ENCODE results near the gene YIF1A. TPM values are rescaled to one million over a fixed set of nuclear protein-coding genes. Genes with fewer than 3 reads are reported as not detected.
"Not testable (repeated sequence)": the region's sequence is repeated elsewhere in the genome, so short reads cannot be mapped to it uniquely, and the experiment has no call there.

YIF1A gene
- total and polyA plus RNA-seq, 8 donors: 39.7 to 112 (median 56.6) TPM

DNA sequence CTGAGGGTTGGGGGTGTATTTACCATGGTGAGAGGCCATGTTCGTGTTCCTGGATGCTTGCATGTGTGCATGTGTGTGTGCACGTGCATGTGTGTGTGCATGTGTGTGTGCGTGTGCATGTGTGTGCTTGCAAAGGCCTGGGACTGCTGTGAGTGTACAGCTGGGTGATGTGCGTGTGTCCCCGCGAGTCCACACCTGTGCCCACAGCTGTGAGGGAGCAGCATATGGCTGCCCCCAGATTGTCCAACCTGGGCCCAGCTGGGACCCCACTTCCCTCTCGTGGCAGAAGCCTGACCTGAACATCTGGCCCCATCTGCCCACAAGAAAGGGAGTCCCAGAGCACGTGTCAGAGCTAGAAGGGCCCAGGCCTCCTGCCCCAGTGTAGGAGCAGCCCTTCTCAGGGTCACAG, 36.3 kb upstream of the YIF1A start:
- FAIRE-seq (no peak), DNase-seq (no peak), ATAC-seq (no peak)
- TF ChIP-seq, protein P1, sequence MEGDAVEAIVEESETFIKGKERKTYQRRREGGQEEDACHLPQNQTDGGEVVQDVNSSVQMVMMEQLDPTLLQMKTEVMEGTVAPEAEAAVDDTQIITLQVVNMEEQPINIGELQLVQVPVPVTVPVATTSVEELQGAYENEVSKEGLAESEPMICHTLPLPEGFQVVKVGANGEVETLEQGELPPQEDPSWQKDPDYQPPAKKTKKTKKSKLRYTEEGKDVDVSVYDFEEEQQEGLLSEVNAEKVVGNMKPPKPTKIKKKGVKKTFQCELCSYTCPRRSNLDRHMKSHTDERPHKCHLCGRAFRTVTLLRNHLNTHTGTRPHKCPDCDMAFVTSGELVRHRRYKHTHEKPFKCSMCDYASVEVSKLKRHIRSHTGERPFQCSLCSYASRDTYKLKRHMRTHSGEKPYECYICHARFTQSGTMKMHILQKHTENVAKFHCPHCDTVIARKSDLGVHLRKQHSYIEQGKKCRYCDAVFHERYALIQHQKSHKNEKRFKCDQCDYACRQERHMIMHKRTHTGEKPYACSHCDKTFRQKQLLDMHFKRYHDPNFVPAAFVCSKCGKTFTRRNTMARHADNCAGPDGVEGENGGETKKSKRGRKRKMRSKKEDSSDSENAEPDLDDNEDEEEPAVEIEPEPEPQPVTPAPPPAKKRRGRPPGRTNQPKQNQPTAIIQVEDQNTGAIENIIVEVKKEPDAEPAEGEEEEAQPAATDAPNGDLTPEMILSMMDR (IDR thresholded peaks at IDR 0.05): no peak
- Histone ChIP-seq H3K27ac (no peak overlapping the region), H3K9me3 (no peaks in the 10 kb centered on the region), H3K36me3 (no peaks in the 10 kb centered on the region), H3K4me3 (no peak overlapping the region), H3K27me3 (no peaks in the 10 kb centered on the region), H3K4me1 (no peaks in the 10 kb centered on the region)
- WGBS, 2 donors: 75 to 86% methylated on average over 8 of the region's 8 CpGs
- intact Hi-C loops (cut with DNase I): no loop called here

DNA sequence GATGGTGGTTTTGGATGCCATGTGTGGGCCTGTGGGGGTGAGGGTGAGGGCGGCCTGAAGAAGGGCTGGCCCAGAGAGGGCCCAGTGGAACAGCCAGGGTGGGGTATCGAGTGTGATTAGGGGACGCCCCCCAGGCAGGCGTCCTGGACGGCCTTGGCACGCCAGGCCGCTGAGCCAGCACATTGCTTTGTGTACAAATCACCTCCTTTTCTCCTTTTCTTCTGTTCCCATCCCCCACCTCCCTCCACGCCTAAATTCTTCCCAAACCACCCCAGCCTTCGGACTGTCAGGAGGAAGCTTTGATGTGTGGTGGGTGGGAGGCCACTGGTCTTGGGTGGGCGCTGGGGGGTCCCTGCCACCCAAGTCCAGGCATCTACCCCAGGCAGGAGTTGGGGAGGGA, 35.7 kb upstream of the YIF1A start:
- Histone ChIP-seq H3K27me3 (no peaks in the 10 kb centered on the region), H3K4me1 (no peaks in the 10 kb centered on the region), H3K27ac (no peak overlapping the region), H3K4me3 (no peak overlapping the region), H3K36me3 (no peaks in the 10 kb centered on the region), H3K9me3 (no peaks in the 10 kb centered on the region)
- intact Hi-C loops (cut with DNase I): no loop called here
- no peak for FAIRE-seq
- TF ChIP-seq, protein P1 (IDR thresholded peaks at IDR 0.05): no peak
- ATAC-seq: no peak
- DNase-seq: no peak
- WGBS, 2 donors: 61 to 65% methylated on average over 10 of the region's 10 CpGs

DNA sequence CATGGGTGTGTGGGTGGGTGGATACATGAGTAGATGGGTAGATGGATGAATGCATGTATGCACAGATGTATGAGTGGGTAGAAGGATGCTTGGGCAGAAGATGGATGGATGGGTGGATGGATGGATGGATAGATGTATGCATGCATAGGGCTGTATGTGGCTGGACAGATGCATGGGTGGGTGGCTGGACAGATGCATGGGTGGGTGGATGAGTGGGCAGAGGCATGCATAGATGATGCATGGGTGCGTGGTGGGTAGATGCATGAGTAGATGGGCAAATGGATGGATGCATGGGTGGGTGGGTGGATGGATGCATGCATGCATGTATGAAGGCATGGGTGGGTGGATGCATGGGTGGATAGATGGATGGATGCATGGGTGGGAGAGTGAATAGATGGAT, 34.7 kb upstream of the YIF1A start:
- TF ChIP-seq, protein P1 (IDR thresholded peaks at IDR 0.05): no peak
- DNase-seq (peak in 1 of 6 donors; percentile 10), ATAC-seq (no peak), FAIRE-seq (no peak)
- Histone ChIP-seq H3K27ac (no peak overlapping the region), H3K27me3 (no peaks in the 10 kb centered on the region), H3K36me3 (no peaks in the 10 kb centered on the region), H3K9me3 (no peaks in the 10 kb centered on the region), H3K4me3 (no peak overlapping the region), H3K4me1 (no peaks in the 10 kb centered on the region)
- 87 to 96% methylated on average over 1 of the region's 1 CpG for WGBS, 2 donors
- intact Hi-C loops (cut with DNase I): no loop called here

DNA sequence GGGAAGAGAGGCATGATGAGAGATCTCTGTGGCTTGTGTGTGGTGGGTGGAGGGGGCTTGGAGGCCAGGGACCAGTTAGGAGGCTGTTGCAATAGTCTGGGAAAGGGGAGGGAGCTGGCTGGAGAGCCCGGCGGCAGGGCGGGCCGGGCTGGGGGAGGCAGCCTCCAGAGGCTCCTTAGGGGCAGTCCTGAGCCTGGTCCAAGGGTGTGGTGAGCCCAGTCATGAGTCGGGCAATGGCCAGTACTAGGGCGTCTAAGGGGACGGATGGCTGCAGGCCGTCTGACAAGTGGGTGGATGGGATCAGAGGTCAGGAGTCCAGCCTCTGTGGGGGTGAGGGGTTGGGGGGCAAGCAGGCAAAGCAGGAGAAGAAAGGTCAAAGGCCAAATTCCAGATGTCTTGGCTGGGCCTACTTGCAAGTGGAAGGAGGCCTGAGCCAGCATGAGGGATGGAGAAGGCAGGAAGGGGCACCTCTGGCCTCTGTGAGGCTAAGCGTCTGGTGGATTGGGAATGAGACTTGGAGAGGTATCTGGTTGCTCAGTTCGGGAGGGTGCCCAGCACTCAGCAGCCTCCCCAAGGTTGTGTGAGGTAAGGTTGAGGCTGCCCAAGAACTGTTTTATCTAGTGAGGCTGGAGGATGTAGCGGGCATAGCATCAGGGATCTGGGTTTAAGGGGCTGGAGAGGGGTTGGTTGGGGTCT, 33.9 kb upstream of the YIF1A start:
- H3K4me3 ChIP-seq: no peak overlapping the region
- intact Hi-C loops (cut with DNase I): no loop called here
- FAIRE-seq (no peak), DNase-seq (peak in 2 of 6 donors; percentile 35 to 37), ATAC-seq (peak in 3 of 4 donors; percentile 26 to 54 (median 35))
- TF ChIP-seq, protein P1 (IDR thresholded peaks at IDR 0.05): no peak
- H3K27me3 ChIP-seq: no peaks in the 10 kb centered on the region
- no peaks in the 10 kb centered on the region for H3K9me3 ChIP-seq
- 82 to 84% methylated on average over 8 to 11 of the region's 11 CpGs for WGBS, 2 donors
- no peaks in the 10 kb centered on the region for H3K36me3 ChIP-seq
- no peaks in the 10 kb centered on the region for H3K4me1 ChIP-seq
- no peak overlapping the region for H3K27ac ChIP-seq

DNA sequence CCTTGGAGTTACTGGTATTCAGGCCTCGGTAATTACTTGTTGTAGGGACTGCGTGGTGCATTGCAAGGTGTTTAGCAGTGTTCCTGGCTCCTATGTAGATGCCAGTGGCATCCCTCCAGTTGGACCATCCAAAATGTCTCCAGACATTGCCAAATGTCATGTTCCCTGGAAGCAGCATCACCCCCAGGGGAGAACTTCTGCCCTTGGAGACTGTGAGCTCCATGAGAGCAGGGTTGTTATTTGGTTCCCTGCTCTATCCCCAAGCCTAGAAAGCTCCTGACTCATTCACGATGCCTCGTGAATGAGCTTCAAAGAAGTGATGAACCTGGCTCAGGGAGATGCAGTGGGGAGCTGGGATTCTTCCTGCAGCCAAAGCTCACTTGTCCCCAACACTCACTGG, 32.7 kb upstream of the YIF1A start:
- intact Hi-C loops (cut with DNase I): no loop called here
- DNase-seq (peak in 1 of 6 donors; percentile 2), FAIRE-seq (no peak), ATAC-seq (no peak)
- H3K27ac ChIP-seq: no peak overlapping the region
- no peak overlapping the region for H3K4me3 ChIP-seq
- H3K27me3 ChIP-seq: no peaks in the 10 kb centered on the region
- H3K9me3 ChIP-seq: no peaks in the 10 kb centered on the region
- no peaks in the 10 kb centered on the region for H3K36me3 ChIP-seq
- no peaks in the 10 kb centered on the region for H3K4me1 ChIP-seq
- WGBS, 2 donors: 86 to 90% methylated on average over 4 of the region's 4 CpGs
- TF ChIP-seq, protein P1 (IDR thresholded peaks at IDR 0.05): no peak

DNA sequence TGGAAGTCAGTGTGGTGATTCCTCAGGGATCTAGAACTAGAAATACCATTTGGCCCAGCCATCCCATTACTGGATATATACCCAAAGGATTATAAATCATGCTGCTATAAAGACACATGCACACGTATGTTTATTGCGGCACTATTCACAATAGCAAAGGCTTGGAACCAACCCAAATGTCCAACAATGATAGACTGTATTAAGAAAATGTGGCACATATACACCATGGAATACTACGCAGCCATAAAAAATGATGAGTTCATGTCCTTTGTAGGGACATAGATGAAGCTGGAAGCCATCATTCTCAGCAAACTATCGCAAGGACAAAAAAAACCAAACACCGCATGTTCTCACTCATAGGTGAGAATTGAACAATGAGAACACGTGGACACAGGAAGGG, 31.8 kb upstream of the YIF1A start:
- H3K4me1 ChIP-seq; ATAC-seq; intact Hi-C loops (cut with DNase I); H3K4me3 ChIP-seq; H3K27ac ChIP-seq; H3K36me3 ChIP-seq; H3K27me3 ChIP-seq; FAIRE-seq; H3K9me3 ChIP-seq; DNase-seq: not testable (repeated sequence)
- WGBS, 2 donors: 85 to 86% methylated on average over 6 of the region's 6 CpGs

DNA sequence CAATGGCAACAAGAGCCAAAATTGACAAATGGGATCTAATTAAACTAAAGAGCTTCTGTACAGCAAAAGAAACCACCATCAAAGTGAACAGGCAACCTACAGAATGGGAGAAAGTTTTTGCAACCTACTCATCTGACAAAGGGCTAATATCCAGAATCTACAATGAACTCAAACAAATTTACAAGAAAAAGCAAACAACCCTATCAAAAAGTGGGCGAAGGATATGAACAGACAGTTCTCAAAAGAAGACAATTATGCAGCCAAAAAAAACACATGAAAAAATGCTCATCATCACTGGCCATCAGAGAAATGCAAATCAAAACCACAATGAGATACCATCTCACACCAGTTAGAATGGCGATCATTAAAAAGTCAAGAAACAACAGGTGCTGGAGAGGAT, 31.3 kb upstream of the YIF1A start:
- intact Hi-C loops (cut with DNase I); H3K4me1 ChIP-seq; H3K9me3 ChIP-seq; H3K36me3 ChIP-seq; H3K27me3 ChIP-seq; H3K27ac ChIP-seq; ATAC-seq; FAIRE-seq; DNase-seq; H3K4me3 ChIP-seq: not testable (repeated sequence)
- WGBS, 2 donors: 44 to 61% methylated on average over 1 of the region's 2 CpGs

Data from pancreas (tissue), 10 donors.